ENCODE measurements around the gene SMARCA2.
A peak's percentile ranks its signal among the peaks of the same experiment; 100 is the strongest.

SMARCA2 gene

DNA sequence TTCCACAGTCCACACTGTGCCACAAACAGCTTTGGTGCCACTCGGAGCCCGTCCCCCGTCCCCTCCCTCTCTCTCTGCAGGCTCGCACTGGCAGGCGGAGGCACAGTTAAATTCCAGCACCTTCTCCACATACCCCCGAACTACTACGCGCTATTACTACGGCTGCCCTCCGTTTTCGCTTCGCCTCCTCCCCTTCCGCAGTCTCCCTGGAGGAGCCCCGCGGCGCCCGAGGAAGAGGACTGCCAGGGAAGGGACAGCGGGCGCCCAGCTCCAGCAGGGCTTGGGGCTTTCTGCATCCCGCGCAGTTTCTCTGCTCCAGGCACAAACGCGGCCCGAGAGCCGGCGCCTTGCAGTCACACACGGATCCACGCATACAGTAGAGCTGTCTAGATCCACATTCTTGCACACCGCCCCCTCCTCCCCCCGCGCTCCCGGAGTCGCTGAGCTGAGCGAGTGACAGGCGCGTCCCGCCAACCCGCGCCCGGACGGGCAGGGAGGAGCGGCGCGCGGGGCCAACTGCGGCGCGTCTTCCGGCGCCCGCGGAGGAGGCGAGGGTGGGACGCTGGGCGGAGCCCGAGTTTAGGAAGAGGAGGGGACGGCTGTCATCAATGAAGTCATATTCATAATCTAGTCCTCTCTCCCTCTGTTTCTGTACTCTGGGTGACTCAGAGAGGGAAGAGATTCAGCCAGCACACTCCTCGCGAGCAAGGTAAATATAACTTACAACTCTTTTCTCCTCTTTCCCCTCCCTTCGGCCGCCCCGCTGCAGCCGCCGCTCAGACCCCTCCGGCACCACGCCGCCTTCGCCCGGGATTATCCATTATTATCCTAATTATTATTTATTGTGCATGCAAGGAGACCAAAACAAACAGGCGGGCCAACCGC, at the start of gene SMARCA2:
Gene SMARCA2 (plus strand): TSS at position 652 of the 885 bp plus-strand sequence. CDS start 13,676 bp downstream, outside the sequence.
- DNase-seq (ENCODE audit: low read depth) = peak; percentile 94

DNA sequence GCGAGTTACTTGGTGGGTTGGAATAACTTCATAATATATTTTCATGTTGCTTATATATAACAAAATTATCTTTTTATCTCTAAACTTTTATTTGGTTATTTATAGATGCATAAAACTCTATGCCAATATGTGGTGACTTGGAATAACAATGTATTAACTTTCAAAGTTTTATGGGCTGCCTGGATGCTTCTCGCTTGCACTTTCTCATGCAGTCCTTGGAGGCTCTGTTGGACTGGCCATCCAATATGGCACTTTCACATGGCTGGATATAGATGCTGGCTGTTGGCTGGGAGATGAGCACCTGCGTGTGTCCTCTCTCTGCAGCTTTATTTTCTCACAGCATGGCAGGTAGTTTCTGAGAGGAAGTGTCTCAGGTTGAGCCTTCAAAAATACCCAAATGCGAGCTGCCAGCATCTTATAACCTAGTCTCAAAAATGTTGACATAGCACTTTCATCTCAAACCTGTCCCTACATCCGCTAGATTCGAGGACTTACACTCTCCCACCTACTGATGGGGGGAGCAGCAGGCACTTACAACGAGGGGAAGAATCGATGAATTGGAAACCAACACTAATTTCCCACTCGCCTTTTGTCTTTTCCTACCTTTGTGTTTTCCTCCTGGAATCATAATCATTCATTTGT, 48.3 kb upstream of the SMARCA2 start:
- DNase-seq (ENCODE audit: low read depth) = no peak

DNA sequence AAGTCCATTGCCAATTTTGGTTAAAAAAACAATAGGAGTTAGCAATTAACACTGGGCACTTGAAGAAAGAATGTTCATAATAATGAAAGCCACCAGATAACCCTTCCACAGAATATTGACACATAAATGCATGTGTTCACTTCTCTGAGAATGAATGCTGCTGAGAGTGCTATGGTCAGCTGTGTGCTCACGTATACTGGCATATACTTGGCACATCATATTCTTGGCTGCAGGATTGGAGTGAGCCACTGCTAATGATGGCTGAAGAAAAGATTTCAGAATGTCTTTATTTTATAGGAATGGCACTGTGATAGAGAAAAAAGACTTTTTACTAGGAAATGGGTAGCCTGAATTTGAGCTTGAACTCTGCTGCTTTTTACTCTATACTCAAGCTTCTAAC, 46.0 kb upstream of the SMARCA2 start:
- DNase-seq (ENCODE audit: low read depth) = no peak

DNA sequence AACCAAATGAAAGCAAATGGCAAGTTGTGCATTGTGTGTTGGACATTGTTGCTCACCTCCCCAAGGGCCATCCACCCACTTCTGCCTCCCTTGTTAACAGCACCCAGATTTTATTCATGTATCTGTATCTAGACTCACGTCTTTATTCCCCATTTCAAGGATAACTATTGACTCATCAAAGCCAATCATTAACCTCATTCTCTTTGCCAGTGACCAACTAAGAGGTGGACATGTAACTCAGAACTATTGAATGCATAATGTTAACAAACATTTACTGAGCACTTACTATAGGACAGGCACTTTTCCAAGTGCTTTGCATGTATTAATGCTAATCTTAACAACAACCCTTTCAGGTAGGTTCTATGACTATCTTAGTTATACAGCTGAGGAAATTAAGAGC, 45.2 kb upstream of the SMARCA2 start:
- no peak for DNase-seq (ENCODE audit: low read depth)

DNA sequence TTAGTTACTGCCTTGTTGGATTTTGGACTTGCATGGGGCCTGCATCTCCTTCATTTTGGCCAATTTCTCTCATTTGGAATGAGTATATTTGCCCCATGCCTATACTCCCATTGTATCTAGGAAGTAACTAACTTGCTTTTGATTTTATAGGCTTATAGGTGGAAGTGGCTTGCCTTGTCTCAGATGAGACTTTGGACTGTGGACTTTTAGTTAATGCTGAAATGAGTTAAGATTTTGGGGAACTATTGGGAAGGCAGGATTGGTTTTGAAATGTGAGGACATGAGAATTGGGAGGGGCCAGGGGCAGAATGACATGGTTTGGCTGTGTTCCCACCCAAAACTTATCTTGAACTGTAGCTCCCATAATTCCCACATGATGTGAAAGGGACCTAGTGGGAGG, 42.5 kb upstream of the SMARCA2 start:
- no peak for DNase-seq (ENCODE audit: low read depth)

DNA sequence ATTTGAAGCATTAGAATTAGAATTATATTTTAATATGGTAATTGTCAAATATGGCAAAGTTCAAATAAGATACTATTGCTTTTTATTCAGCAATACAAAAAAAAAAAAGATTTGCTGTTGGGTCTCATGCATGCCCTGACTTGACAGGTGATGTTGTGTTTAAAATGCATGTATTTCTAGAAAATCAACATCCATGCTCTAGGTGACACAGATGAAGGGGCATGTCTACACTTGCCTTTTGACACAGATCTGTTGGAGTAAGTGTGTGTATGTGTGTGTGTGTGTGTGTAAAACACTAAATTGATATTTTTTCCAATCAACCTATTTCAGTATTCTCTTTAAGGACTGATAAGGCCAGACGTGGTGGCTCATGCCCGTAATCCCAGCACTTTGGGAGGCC, 38.1 kb upstream of the SMARCA2 start:
- no peak for DNase-seq (ENCODE audit: low read depth)

DNA sequence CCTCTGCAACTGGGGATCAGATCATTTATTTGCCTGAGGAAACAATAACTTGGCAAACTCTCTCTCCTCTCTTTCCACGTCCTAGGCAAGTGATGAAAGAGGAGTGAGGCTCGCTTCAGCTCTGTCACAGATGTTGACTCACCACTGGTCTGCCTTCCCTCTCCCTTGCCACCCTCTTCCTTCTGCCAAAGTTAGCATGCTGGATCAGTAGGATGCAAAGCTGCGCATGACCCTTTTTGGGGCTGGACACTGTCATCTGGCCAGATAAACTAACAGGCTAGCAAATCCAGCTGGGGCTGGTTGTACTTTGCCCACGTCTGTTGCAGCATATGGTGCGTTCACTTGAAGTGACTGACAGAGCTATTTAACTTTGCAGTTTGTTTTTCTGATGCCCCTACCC, 36.2 kb upstream of the SMARCA2 start:
- DNase-seq (ENCODE audit: low read depth) = no peak

DNA sequence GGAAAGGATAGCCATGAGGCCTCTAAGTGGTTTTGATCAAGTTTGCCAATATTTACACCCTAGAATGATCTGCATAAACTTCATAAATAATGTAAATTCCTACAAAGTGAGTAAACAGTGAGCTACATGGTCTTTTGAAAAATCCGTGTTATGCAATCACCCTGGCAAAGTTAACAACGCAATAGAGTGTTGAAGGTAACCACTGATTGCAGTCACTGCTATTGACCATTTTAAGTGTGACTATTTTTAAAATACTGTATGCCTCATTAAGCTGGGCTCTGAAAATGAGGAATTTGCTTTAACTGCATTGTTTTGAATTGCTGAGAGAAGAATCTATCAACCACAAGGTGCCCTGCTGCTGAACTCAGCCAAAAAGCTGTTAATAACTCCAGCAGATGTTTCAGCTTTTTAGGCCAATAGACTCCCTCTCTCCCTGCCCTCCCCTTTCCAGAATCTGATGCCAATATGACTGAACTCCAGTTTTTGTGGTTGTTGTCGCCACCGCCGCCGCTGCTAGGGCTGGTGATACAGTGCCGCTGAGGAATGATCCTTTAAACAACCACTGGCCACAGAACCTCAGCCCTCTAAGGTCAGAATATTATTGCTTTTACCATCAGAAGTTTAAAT, 35.3 kb upstream of the SMARCA2 start:
- no peak for DNase-seq (ENCODE audit: low read depth)

DNA sequence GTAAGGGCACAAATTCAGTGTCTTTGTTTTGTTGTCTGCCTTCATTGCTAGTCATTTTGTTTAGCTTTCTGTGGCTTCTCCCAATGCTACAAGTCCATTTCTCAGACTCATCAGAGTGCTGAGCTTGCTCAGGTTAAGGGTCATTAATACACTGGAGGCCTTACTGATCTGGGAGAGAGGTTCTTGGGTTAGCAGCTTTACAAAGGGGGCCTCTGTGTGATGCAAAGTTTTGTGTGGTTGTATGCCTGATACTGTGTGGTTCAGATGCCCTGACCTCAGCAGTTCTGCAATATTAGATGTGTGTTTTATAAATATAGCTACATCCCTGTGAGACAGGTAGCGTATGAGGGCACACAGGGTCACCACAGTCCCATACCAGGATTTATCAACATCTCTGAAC, 34.8 kb upstream of the SMARCA2 start:
- no peak for DNase-seq (ENCODE audit: low read depth)

DNA sequence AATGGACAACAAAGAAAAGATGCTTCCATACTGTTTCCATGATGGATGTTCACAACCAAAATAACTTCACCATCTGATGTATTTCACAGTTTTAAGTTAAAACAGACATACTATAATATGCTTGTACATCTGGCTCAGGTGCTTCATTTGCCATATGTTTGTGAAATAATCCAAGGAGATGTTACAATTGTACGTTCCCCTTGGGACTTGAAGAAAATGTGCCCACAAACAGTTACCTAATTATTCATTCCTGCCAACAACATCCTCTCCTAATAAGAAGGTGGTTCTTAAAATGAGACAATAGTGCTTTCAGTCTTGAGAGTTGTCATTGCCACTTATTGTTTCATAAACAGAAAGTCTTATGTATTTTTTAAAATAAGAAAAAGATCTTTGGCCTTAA, 33.1 kb upstream of the SMARCA2 start:
- no peak for DNase-seq (ENCODE audit: low read depth)

DNA sequence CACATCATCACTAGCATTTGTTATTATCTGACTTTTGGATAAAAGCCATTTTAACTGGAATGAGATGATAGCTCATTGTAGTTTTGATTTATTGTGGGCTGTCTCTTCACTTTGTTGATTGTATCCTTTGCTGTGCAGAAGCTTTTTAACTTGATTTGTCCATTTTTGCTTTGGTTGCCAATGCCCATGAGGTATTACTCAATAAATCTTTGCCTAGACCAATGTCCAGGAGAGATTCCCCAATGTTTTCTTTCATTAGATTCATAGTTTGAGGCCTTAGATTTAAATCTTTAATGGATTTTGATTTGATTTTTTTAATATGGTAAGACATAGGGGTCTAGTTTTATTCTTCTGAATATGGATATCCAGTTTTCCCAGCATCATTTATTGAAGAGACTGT, 28.8 kb upstream of the SMARCA2 start:
- DNase-seq (ENCODE audit: low read depth) = no peak

DNA sequence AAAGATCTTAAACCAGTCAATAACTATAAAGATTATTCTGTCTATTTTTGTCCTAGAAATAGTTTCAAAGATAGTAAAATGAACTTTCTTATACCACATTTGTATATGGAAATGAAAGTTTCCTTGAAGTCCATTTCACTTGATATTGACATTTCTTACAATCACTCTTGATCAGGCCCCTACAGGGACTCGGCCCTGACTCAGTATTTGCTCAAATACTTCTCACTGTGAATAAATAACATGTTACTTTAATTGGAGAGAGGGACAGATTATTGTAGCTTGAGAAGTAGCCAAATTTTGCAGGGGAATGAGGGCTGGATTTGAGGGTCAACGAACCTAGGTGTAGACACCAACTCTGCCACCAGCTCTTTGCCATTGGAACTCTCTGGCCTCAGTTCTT, 25.6 kb upstream of the SMARCA2 start:
- DNase-seq (ENCODE audit: low read depth) = no peak

DNA sequence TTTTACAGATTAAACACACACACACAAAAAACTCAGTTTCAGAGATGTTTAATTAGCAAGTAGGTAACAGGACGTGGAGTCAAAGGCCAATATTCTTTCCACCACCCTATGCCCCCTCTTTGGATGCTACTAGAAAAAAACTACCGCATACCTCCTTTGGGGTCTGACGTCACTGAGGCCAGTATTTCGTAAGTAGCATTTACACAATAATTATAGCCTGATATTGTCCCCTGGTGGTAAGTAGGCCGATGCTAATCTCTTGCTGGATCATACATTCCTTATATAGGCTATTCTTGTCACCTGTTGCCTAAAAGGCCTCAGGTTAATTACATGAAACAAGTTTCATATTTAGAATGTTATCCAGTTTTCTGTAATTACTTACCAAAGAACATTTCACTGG, 21.0 kb upstream of the SMARCA2 start:
- DNase-seq (ENCODE audit: low read depth) = no peak

DNA sequence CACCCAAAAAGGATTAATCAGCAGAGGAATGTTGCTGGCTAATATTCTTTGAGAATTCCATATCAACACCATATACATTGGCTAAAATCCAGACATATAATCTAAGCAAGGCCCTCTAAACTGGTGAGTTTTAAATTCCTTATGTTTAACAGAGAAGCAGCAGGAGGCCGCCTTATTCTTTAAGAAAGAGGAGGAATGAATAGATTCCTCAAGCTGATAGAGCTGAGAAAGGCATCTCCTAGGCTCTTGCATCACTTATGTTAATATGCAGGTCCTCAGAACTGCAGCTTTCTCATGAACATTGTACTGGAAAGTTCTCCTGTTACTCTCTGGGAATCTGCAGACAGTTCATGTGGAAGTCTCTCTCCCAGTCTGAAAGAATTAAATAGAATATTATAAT, 20.1 kb upstream of the SMARCA2 start:
- no peak for DNase-seq (ENCODE audit: low read depth)

DNA sequence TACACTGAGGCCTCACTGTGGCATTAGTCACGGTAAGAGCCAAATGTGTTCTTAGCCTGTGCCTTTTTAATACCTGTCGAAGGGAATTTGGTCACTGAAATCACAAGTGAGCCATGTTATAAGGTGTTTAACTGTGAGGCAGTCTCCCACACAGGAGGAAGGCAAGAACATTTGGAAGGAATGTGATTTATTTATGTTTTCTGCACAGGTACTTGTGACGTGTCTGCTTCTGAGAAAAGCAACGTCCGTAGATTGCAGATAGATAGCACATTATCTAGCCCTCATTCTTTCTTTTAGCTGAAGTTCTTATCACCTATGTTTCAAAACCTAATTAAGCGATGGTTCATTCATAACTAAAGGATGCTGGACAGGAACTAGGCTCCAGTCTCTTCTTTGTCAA, 19.0 kb upstream of the SMARCA2 start:
- no peak for DNase-seq (ENCODE audit: low read depth)

DNA sequence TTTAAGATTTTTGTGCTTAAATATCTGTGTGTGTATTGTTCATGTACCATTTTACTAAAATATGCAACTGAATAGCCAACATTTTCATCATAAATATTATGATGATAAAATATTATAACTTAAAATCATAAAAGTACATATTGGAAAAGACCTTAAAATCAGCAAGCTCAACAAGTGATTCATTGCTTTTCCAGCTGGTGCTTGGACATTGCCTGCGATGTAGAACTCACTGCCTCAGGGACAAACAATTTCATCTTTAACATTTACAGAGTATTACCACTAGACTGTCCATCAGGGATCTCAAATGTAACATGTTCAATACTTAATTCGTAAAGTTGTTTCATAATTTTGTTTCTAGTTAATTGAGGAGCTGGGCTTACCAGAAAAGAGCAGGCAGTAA, 17.5 kb upstream of the SMARCA2 start:
- no peak for DNase-seq (ENCODE audit: low read depth)

DNA sequence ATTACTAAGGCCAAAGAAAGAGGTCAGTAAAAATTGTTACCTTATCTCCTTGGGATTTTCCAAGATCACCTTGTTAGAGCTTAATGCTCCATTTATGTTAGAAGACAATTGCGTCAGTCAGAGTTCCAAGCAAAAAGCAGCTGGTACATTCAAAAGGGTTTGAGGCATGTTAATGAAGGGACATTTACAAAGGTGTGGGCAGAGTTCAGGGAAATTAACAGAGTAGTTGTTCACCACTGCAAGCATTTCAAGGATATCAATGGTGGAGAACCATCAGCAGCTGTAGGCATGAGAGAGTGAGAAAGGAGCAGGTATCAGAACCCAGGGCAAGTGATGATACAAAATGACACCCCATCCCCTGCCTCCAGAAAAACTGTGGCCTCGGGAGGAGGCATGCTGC, 17.0 kb upstream of the SMARCA2 start:
- no peak for DNase-seq (ENCODE audit: low read depth)

DNA sequence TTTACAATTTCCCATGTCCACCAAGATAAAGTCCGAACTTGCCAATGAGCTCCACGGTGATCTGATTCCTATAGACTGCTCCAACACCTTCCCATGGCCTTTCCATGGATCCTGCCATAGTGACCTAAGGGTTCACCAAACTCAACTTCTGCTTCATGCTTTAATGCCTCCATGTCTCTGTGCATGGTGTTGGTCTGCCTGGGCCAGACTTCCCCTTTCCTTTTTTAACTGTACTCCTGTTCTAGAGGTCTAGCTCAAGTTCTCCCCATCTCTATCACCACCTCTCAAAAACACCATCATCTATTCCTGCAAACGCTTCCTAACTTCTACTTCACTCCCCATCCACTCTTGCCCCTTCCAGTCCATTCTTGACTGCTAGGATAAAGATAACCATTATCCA, 14.8 kb upstream of the SMARCA2 start:
- DNase-seq (ENCODE audit: low read depth) = no peak

DNA sequence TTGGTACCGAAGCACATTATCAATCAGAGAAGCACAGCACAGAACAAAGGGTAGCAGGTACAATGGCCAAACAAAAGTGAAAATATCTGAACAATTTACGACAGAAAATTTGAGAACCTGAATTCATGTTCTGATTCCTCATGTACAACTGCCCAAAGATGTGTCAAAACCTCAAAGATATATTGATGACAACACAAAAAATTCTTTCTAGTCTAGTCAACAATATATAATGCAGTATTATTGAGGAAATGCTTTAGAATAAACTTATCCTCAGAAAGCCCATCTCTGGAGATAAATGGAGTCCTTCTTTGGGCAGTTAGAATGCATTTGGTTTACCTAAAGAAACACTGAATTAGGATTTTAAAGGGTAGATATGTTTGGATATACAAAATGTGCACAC, 6.8 kb upstream of the SMARCA2 start:
- DNase-seq (ENCODE audit: low read depth) = no peak

DNA sequence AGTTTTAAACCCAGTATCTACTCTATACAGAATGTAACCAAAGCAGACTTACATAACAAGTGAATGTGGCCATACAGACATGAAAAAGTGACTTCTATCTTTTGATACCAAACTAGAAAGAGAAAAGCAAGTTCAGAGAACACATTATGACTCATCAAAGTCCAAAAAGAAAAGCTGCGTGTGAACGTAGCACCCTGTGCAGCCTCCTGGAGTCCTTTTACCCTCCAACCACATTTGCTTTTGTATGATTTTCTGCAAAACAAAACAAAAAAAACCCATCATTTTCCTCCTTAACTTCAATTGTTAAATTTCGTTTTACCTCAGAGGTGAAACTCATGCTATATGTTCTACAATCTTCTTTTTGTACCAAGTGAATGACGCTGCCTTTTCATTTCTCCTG, 2.8 kb upstream of the SMARCA2 start:
- no peak for DNase-seq (ENCODE audit: low read depth)

DNA sequence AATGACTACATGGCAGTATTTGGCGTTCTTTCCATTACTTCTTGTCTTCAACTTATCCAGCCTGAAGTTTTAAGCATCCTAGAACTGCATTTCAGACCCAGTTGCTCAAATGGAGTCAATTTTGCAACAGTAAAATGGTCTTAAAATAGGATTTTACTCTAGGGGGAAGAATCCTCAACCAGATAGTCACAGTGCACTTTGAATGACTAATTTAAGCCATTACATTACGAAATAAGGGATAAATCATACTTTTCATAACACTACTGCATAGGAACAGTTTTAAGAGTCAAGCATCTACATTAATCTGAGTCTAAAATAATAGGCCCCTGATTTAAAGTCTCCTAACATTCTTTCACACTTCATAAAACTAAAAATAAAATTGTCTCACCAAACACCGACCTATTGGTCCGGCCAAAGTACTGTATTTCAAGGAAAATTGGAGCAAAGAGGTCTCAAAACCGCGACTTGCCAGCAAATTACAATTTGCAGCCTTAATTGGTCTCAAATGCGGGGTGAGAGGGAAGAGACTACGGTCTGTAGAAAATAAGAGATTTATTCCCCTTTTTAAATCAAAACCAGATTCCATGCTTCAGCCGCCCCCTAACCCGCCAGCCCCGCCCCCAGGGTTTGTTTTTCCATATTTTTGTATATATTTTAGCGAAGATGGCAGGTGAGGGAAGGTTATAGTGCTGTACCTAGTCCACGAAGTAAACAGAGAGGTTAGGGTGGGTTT, 1.2 kb upstream of the SMARCA2 start:
- DNase-seq (ENCODE audit: low read depth) = no peak

DNA sequence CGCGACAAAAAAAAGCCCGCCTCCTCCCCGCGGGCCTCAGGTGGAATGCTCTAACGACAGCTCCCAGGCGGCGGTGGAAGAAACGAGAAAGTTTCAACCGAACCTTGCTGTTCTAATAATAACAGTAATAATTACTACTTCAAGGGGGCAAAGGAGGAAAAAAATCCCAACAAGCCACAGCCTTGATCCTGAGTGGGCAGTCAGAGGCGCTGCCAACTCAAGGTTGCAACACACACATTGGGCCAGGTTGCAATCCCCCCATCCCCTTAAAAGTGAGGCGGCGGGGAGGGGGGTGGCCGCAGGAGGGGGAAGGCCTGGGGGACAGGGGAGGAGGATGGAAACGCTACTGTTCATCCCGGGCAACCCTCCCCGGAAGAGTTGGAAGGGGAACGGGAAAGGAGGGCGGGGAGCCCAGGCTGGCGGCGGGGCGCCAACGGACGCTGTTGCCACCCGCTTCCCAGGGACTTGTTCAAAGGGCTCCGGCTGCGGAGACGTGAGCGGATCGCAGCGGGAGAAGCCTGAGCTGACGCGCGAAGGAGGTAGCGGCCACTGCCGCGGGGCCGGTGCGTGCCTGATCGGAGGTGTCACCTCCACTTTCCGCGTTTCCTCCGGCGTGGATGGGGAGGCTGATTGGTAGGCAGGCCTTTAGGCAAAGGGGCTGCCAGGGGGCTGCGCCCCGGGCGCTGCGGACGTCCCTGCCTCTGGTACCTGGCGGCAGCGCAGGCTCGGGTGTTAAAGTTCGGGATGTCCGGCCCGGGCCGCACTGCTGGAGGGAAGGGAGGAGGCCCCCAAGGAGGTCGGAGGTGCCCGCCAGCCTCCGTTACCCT, 647 bp downstream of the SMARCA2 start:
- peak; percentile 41 for DNase-seq (ENCODE audit: low read depth)
